Measurements from ENCODE around the gene GALT. TPM values are rescaled to one million over a fixed set of nuclear protein-coding genes. Genes with fewer than 3 reads are reported as not detected.

The GALT gene
- total RNA-seq, 1 experiment from 2014 or later = 7.6 TPM

- Histone ChIP-seq H3K4me3 (ENCODE audit: low read length) (no peak overlapping the region), H4K20me1 (ENCODE audit: low read length) (no peaks in the 10 kb centered on the region), H3K27ac (ENCODE audit: low read length) (no peak overlapping the region), H2AFZ (ENCODE audit: low read length) (no peak overlapping the region), H3F3A (ENCODE audit: low read length, unreplicated experiment) (no peaks in the 10 kb centered on the region), H3K9me3 (ENCODE audit: low read length) (no peaks in the 10 kb centered on the region), H3K9ac (ENCODE audit: low read length) (no peak overlapping the region), H3K79me2 (ENCODE audit: low read length) (no peaks in the 10 kb centered on the region), H3K9me2 (replicated peaks; ENCODE audit: low read length) (no peaks in the 10 kb centered on the region), H3K4me2 (ENCODE audit: low read length) (no peak overlapping the region), H3K36me3 (ENCODE audit: low read depth, low read length) (no peaks in the 10 kb centered on the region), H3K4me1 (ENCODE audit: insufficient read depth, low read length) (no peaks in the 10 kb centered on the region), H3K27me3 (ENCODE audit: low read length) (no peaks in the 10 kb centered on the region)
- TF ChIP-seq EZH2 (IDR thresholded peaks at IDR 0.05; ENCODE audit: low read length, unreplicated experiment) (no peak), EZH2phosphoT487 (IDR thresholded peaks at IDR 0.05; ENCODE audit: borderline replicate concordance, low read length) (no peak)
- TF ChIP-seq, protein P1, sequence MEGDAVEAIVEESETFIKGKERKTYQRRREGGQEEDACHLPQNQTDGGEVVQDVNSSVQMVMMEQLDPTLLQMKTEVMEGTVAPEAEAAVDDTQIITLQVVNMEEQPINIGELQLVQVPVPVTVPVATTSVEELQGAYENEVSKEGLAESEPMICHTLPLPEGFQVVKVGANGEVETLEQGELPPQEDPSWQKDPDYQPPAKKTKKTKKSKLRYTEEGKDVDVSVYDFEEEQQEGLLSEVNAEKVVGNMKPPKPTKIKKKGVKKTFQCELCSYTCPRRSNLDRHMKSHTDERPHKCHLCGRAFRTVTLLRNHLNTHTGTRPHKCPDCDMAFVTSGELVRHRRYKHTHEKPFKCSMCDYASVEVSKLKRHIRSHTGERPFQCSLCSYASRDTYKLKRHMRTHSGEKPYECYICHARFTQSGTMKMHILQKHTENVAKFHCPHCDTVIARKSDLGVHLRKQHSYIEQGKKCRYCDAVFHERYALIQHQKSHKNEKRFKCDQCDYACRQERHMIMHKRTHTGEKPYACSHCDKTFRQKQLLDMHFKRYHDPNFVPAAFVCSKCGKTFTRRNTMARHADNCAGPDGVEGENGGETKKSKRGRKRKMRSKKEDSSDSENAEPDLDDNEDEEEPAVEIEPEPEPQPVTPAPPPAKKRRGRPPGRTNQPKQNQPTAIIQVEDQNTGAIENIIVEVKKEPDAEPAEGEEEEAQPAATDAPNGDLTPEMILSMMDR (conservative IDR thresholded peaks at IDR 0.05; ENCODE audit: low read depth, low read length) = no peak
- ChIA-PET POLR2A (ENCODE audit: unreplicated experiment) (no interaction called here), CTCF (no interaction called here)
- ATAC-seq (no peak), DNase-seq (no peak)
- intact Hi-C loops (cut with micrococcal nuclease) = no loop called here
- BruUV-seq (replicated peaks) = no TSS peak
Measured at GRCh38 chr9:34689116-34689470, 42.6 kb downstream of the GALT start.

DNA sequence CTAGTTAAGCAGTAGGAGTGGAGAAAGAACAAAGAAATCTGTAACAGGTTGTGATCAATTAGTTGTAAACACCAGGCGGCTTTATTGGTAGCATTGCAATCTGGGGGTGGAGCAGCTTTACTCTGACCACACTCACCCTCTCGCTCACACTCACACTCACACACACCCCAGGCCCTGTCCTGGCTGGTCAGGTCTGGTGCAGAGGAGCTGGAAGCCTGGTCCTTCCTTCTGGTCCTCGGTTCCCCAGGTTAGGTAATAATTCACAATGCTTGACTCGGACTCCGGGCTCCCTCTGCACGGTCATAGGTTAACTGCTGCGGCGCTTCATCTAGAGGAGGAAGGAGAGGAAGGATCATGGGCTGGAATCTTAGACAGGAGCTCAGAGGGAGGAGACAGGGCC is 43.0 kb downstream of the GALT start:
- intact Hi-C loops (cut with micrococcal nuclease) = no loop called here
- POLR2A ChIA-PET (ENCODE audit: unreplicated experiment) = no interaction called here
- CTCF ChIA-PET = no interaction called here

GRCh38 chr9:34690983-34691935 is 44.8 kb downstream of the GALT start, which contains the start of gene CCL19:
Gene CCL19, minus strand, starts transcription at chr9:34691276. Its CDS starts 137 bp downstream, at chr9:34691139.
- Histone ChIP-seq H3K9ac (ENCODE audit: low read length) (no peak within 1 kb of the TSS), H3K27ac (ENCODE audit: low read length) (no peak within 1 kb of the TSS), H3K27me3 (ENCODE audit: low read length) (no peaks in the 10 kb centered on the region), H3K79me2 (ENCODE audit: low read length) (no peaks in the 10 kb centered on the region), H3K4me1 (ENCODE audit: insufficient read depth, low read length) (no peaks in the 10 kb centered on the region), H3K9me2 (replicated peaks; ENCODE audit: low read length) (no peaks in the 10 kb centered on the region), H3F3A (ENCODE audit: low read length, unreplicated experiment) (no peaks in the 10 kb centered on the region), H3K9me3 (ENCODE audit: low read length) (no peaks in the 10 kb centered on the region), H4K20me1 (ENCODE audit: low read length) (no peaks in the 10 kb centered on the region), H3K4me3 (ENCODE audit: low read length) (no peak within 1 kb of the TSS), H3K36me3 (ENCODE audit: low read depth, low read length) (no peaks in the 10 kb centered on the region), H2AFZ (ENCODE audit: low read length) (no peak within 1 kb of the TSS), H3K4me2 (ENCODE audit: low read length) (no peak within 1 kb of the TSS)
- intact Hi-C loops (cut with micrococcal nuclease) = no loop called here
- TF ChIP-seq EZH2 (IDR thresholded peaks at IDR 0.05; ENCODE audit: low read length, unreplicated experiment) (no peak), EZH2phosphoT487 (IDR thresholded peaks at IDR 0.05; ENCODE audit: borderline replicate concordance, low read length) (no peak)
- TF ChIP-seq, protein P1 (conservative IDR thresholded peaks at IDR 0.05; ENCODE audit: low read depth, low read length) = no peak
- ATAC-seq (no peak), DNase-seq (no peak)
- CTCF ChIA-PET = no interaction called here
- POLR2A ChIA-PET (ENCODE audit: unreplicated experiment) = interaction anchor here (0.5 kb wide), 1 partner anchor 843 kb away, joined by 7 read pairs; no protein-coding TSS in a partner anchor
- no TSS peak for BruUV-seq (replicated peaks)

More for the DNA sequence above, 43.0 kb downstream of the GALT start:
- Histone ChIP-seq H2AFZ (ENCODE audit: low read length) (no peak overlapping the region), H3K9me2 (replicated peaks; ENCODE audit: low read length) (no peaks in the 10 kb centered on the region), H3K9ac (ENCODE audit: low read length) (no peak overlapping the region), H3K79me2 (ENCODE audit: low read length) (no peaks in the 10 kb centered on the region), H3K9me3 (ENCODE audit: low read length) (no peaks in the 10 kb centered on the region), H3K4me3 (ENCODE audit: low read length) (no peak overlapping the region), H3K27ac (ENCODE audit: low read length) (no peak overlapping the region), H3K4me1 (ENCODE audit: insufficient read depth, low read length) (no peaks in the 10 kb centered on the region), H3K27me3 (ENCODE audit: low read length) (no peaks in the 10 kb centered on the region), H3F3A (ENCODE audit: low read length, unreplicated experiment) (no peaks in the 10 kb centered on the region), H3K36me3 (ENCODE audit: low read depth, low read length) (no peaks in the 10 kb centered on the region), H4K20me1 (ENCODE audit: low read length) (no peaks in the 10 kb centered on the region), H3K4me2 (ENCODE audit: low read length) (no peak overlapping the region)
- no peak for ATAC-seq
- no peak for TF ChIP-seq EZH2 (IDR thresholded peaks at IDR 0.05; ENCODE audit: low read length, unreplicated experiment)
- BruUV-seq (replicated peaks) = no TSS peak
- no peak for DNase-seq

Measured in PC-3 (cell line).